ENCODE measurements around the gene B3GAT1. TPM values are rescaled to one million over a fixed set of nuclear protein-coding genes. Genes with fewer than 3 reads are reported as not detected.

The B3GAT1 gene
- total RNA-seq, 1 donor from 2014 or later, result 1.4 TPM

GRCh38 chr11:134397304-134398078, 14.6 kb downstream of the B3GAT1 start:
- Histone ChIP-seq H3K9me3 (no peaks in the 10 kb centered on the region), H3K27me3 (ENCODE audit: low read depth) (peaks cover 4% of the 10 kb centered on the region), H3K36me3 (no peaks in the 10 kb centered on the region), H3K4me1 (no peaks in the 10 kb centered on the region), H3K4me3 (no peak overlapping the region), H3K27ac (no peak overlapping the region)
- intact Hi-C loops (cut with DNase I), result no loop called here
- DNase-seq (no peak), ATAC-seq (no peak)
- no peak for TF ChIP-seq CTCF (IDR thresholded peaks at IDR 0.05)

- peaks cover 8% of the 10 kb centered on the region for H3K27me3 ChIP-seq (ENCODE audit: low read depth)
- no peaks in the 10 kb centered on the region for H3K36me3 ChIP-seq
- no peaks in the 10 kb centered on the region for H3K4me1 ChIP-seq
- no peaks in the 10 kb centered on the region for H3K9me3 ChIP-seq
- DNase-seq, result no peak
- H3K27ac ChIP-seq, result no peak overlapping the region
- ATAC-seq, result no peak
- no peak for TF ChIP-seq CTCF (IDR thresholded peaks at IDR 0.05)
- no peak overlapping the region for H3K4me3 ChIP-seq
- intact Hi-C loops (cut with DNase I), result no loop called here
Measured at GRCh38 chr11:134395002-134395401, 17.0 kb downstream of the B3GAT1 start.

- no peak overlapping the region for H3K27ac ChIP-seq
- ATAC-seq (no peak), DNase-seq (no peak)
Measured at GRCh38 chr11:134394311-134394710, 17.7 kb downstream of the B3GAT1 start.

GRCh38 chr11:134393638-134394037, 18.4 kb downstream of the B3GAT1 start:
- no peaks in the 10 kb centered on the region for H3K4me1 ChIP-seq
- ATAC-seq (peak; percentile 34 to 52), DNase-seq (no peak)
- intact Hi-C loops (cut with DNase I), result no loop called here
- no peak overlapping the region for H3K4me3 ChIP-seq
- TF ChIP-seq CTCF (IDR thresholded peaks at IDR 0.05), result peak; percentile 17
- no peaks in the 10 kb centered on the region for H3K36me3 ChIP-seq
- H3K27me3 ChIP-seq (ENCODE audit: low read depth), result peaks cover 4% of the 10 kb centered on the region
- H3K9me3 ChIP-seq, result no peaks in the 10 kb centered on the region
- H3K27ac ChIP-seq, result no peak overlapping the region

More at GRCh38 chr11:134394311-134394710, 17.7 kb downstream of the B3GAT1 start:
- Histone ChIP-seq H3K36me3 (no peaks in the 10 kb centered on the region), H3K4me3 (no peak overlapping the region), H3K9me3 (no peaks in the 10 kb centered on the region), H3K4me1 (no peaks in the 10 kb centered on the region), H3K27me3 (ENCODE audit: low read depth) (peaks cover 7% of the 10 kb centered on the region)
- intact Hi-C loops (cut with DNase I), result no loop called here
- no peak for TF ChIP-seq CTCF (IDR thresholded peaks at IDR 0.05)

GRCh38 chr11:134392953-134393615, 19.0 kb downstream of the B3GAT1 start:
- no peak overlapping the region for H3K4me3 ChIP-seq
- H3K4me1 ChIP-seq, result no peaks in the 10 kb centered on the region
- no peak for TF ChIP-seq CTCF (IDR thresholded peaks at IDR 0.05)
- intact Hi-C loops (cut with DNase I), result no loop called here
- no peak overlapping the region for H3K27ac ChIP-seq
- peaks cover 4% of the 10 kb centered on the region for H3K27me3 ChIP-seq (ENCODE audit: low read depth)
- no peak for DNase-seq
- no peaks in the 10 kb centered on the region for H3K9me3 ChIP-seq
- no peak for ATAC-seq
- H3K36me3 ChIP-seq, result no peaks in the 10 kb centered on the region
